Panc1 (cell line): Measurements from ENCODE around the gene NFATC1. TPM values are rescaled to one million over a fixed set of nuclear protein-coding genes. Genes with fewer than 3 reads are reported as not detected.

Experiments used
- ATAC-seq: fragments of 200-7000 bp; cut with Tn5 transposase; 2 replicates; pipeline ENCODE4 v1.9.1; 2020; ENCODE audit warnings: mild to moderate bottlenecking, moderate library complexity
- BruUV-seq: library from RNA; stranded (reverse); fragments of 400-500 nt; replicated peaks from 2 replicates; lab custom pipeline; 2021; lab: Mats Ljungman, UMichigan
- CTCF ChIA-PET: fragments of 300-600 bp; sonication (Branson Sonifier 250); formaldehyde crosslinking; loops from one replicate; lab custom pipeline; 2022; ENCODE audit warnings: antibody characterized with exemption; lab: Charles Lee
- POLR2A ChIA-PET: fragments of 300-600 bp; sonication (Branson Sonifier 250); formaldehyde crosslinking; loops from one replicate; lab custom pipeline; 2022; ENCODE audit warnings: antibody characterized with exemption; lab: Charles Lee
- DNase-seq: peaks from one replicate; pipeline ENCODE4 v3.0.0-alpha.2; 2010; ENCODE audit warnings: low read depth, low spot score
- H3K27ac ChIP-seq: 2 replicates; pipeline ENCODE4 v1.5.1; 2011; ENCODE audit warnings: mild to moderate bottlenecking, low read length, inconsistent platforms
- H3K27me3 ChIP-seq: fragments of 200-500 bp; sonication (Bioruptor generic); 2 replicates; pipeline ENCODE4 v1.6.0; 2014; ENCODE audit warnings: low read length, inconsistent platforms; ENCODE audit not compliant: control insufficient read depth, insufficient read depth
- H3K36me3 ChIP-seq: fragments of 200-500 bp; sonication (Bioruptor generic); 2 replicates; pipeline ENCODE4 v1.5.1; 2014; ENCODE audit warnings: inconsistent platforms, mild to moderate bottlenecking, low read length, moderate library complexity; ENCODE audit not compliant: control insufficient read depth, insufficient read depth
- H3K4me1 ChIP-seq: 2 replicates; pipeline ENCODE4 v1.5.1; 2011; ENCODE audit warnings: inconsistent platforms, mild to moderate bottlenecking, low read length, moderate library complexity; ENCODE audit not compliant: control insufficient read depth, insufficient read depth
- H3K4me3 ChIP-seq, 2 experiments: 2 replicates each; pipeline ENCODE4 v1.5.1; 2011 to 2012; ENCODE audit warnings: low read depth in 2 of 2, low read length in 2 of 2, mild to moderate bottlenecking in 2 of 2, inconsistent platforms in 1 of 2, moderate library complexity in 1 of 2
- H3K9me3 ChIP-seq: fragments of 200-500 bp; sonication (Bioruptor generic); 2 replicates; pipeline ENCODE4 v1.5.1; 2014; ENCODE audit warnings: low read depth, mild to moderate bottlenecking, inconsistent platforms, low read length, moderate library complexity; ENCODE audit not compliant: control insufficient read depth, insufficient read depth
- CTCF ChIP-seq: fragments of 450-650 bp; IDR thresholded peaks from 2 replicates; pipeline ENCODE4 v1.5.1; 2017; ENCODE audit warnings: mild to moderate bottlenecking
- POLR2AphosphoS5 ChIP-seq: IDR thresholded peaks from 2 replicates; pipeline ENCODE4 v1.6.1; 2012; ENCODE audit warnings: mild to moderate bottlenecking, low read depth, low read length, moderate library complexity
- REST ChIP-seq, 2 experiments: IDR thresholded peaks; 2 replicates each; pipeline ENCODE4 v1.6.1; 2011 to 2012; ENCODE audit warnings: low read depth in 2 of 2, control low read depth in 1 of 2, low read length in 1 of 2, mild to moderate bottlenecking in 1 of 2, moderate library complexity in 1 of 2; ENCODE audit not compliant: insufficient read depth in 1 of 2
- SIN3A ChIP-seq: IDR thresholded peaks from 2 replicates; pipeline ENCODE4 v1.6.1; 2012; ENCODE audit warnings: low read depth, mild to moderate bottlenecking, low read length, moderate library complexity, borderline replicate concordance; ENCODE audit not compliant: insufficient read depth
- TCF7L2 ChIP-seq: IDR thresholded peaks from 2 replicates; pipeline ENCODE4 v1.6.1; 2011; ENCODE audit warnings: mild to moderate bottlenecking, low read depth, low read length, inconsistent platforms
- in situ Hi-C: cut with HindIII; loops from 2 replicates; pipeline ENCODE4 v1.10.0; 2016; ENCODE audit warnings: low sequenced_read_pairs, low pct_unique_long_range_greater_than_20kb
- intact Hi-C: fragments of 100-400 bp; cut with micrococcal nuclease; formaldehyde crosslinking; loops from one replicate; pipeline ENCODE4 v1.10.0; 2022; ENCODE audit not compliant: unreplicated experiment
- total RNA-seq: library from RNA; stranded (reverse); gene quantifications from one replicate; pipeline ENCODE4 v1.2.1, GENCODE V29; 2021; ENCODE audit not compliant: unreplicated experiment

The NFATC1 gene
- total RNA-seq, 1 experiment from 2014 or later, result 30.8 TPM

GRCh38 chr18:79487183-79487800 is 91.6 kb downstream of the NFATC1 start:
- POLR2A ChIA-PET, result interaction anchor here (0.6 kb wide), 1 partner anchor 192 kb away, joined by 3 read pairs; no protein-coding TSS in a partner anchor
- TF ChIP-seq CTCF (no peak), SIN3A (no peak), POLR2AphosphoS5 (no peak), TCF7L2 (no peak), REST (IDR thresholded peaks at IDR 0.05; ENCODE audit: insufficient read depth in 1 of 2, low read depth in 2 of 2, low read length in 1 of 2) (no peak)
- H3K9me3 ChIP-seq, result no peaks in the 10 kb centered on the region

GRCh38 chr18:79487801-79488201 is 92.1 kb downstream of the NFATC1 start:
- in situ Hi-C loops, result no loop called here
- CTCF ChIA-PET, result no interaction called here

More at GRCh38 chr18:79487183-79487800, 91.6 kb downstream of the NFATC1 start:
- no TSS peak for BruUV-seq
- in situ Hi-C loops (no loop called here), intact Hi-C loops (no loop called here)
- no peak for DNase-seq
- Histone ChIP-seq H3K27ac (no peak overlapping the region), H3K36me3 (no peaks in the 10 kb centered on the region), H3K27me3 (no peaks in the 10 kb centered on the region), H3K4me1 (peaks cover 12% of the 10 kb centered on the region), H3K4me3 (no peak overlapping the region)
- CTCF ChIA-PET, result no interaction called here
- ATAC-seq, result no peak

More at GRCh38 chr18:79487801-79488201, 92.1 kb downstream of the NFATC1 start:
- Histone ChIP-seq H3K4me3 (no peak overlapping the region), H3K27ac (no peak overlapping the region), H3K9me3 (no peaks in the 10 kb centered on the region), H3K4me1 (peaks cover 12% of the 10 kb centered on the region), H3K27me3 (no peaks in the 10 kb centered on the region), H3K36me3 (no peaks in the 10 kb centered on the region)
- POLR2A ChIA-PET, result interaction anchor here (0.6 kb wide), 1 partner anchor 193 kb away, joined by 3 read pairs; no protein-coding TSS in a partner anchor
- DNase-seq (no peak), ATAC-seq (no peak)
- BruUV-seq, result no TSS peak
- TF ChIP-seq REST (IDR thresholded peaks at IDR 0.05; ENCODE audit: insufficient read depth in 1 of 2, low read depth in 2 of 2, low read length in 1 of 2) (no peak), POLR2AphosphoS5 (no peak), CTCF (no peak), TCF7L2 (no peak), SIN3A (no peak)
- intact Hi-C loops, result no loop called here
